IMR-90 (cell line): ENCODE data around the gene C11orf42.

ENCODE experiments used
- CTCF ChIP-seq: conservative IDR thresholded peaks from 2 replicates; pipeline ENCODE4 v1.5.1; 2012; ENCODE audit warnings: mild to moderate bottlenecking, low read depth, low read length, improper control_type of control experiment
- ELK1 ChIP-seq: fragments of 150-350 bp; IDR thresholded peaks from 2 replicates; pipeline ENCODE4 v1.6.1; 2016; ENCODE audit warnings: low read depth, mild to moderate bottlenecking, low read length, moderate library complexity, borderline replicate concordance
- POLR2A ChIP-seq: IDR thresholded peaks from 2 replicates; pipeline ENCODE4 v1.6.1; 2012; ENCODE audit warnings: mild to moderate bottlenecking, low read depth, low read length
- SMC3 ChIP-seq: fragments of 150-350 bp; IDR thresholded peaks from 2 replicates; pipeline ENCODE4 v1.6.1; 2016; ENCODE audit warnings: low read depth, mild to moderate bottlenecking, antibody characterized with exemption, low read length, moderate library complexity
- USF2 ChIP-seq: fragments of 150-350 bp; IDR thresholded peaks from 2 replicates; pipeline ENCODE4 v1.6.1; 2017; ENCODE audit warnings: mild to moderate bottlenecking, antibody characterized with exemption, low read length, low read depth

GRCh38 chr11:6258571-6259081 is 53.3 kb downstream of the C11orf42 start:
- no peak for TF ChIP-seq CTCF
- no peak for TF ChIP-seq POLR2A
- no peak for TF ChIP-seq SMC3
- TF ChIP-seq USF2: no peak
- TF ChIP-seq ELK1: no peak
